ENCODE data around the gene UBN1. TPM values are rescaled to one million over a fixed set of nuclear protein-coding genes. Genes with fewer than 3 reads are reported as not detected.

UBN1 gene
- total RNA-seq, 1 donor from 2014 or later: 36.1 TPM

- Histone ChIP-seq H3K27me3 (ENCODE audit: low read depth) (no peaks in the 10 kb centered on the region), H3K9me3 (no peaks in the 10 kb centered on the region), H3K4me3 (no peak overlapping the region), H3K27ac (no peak overlapping the region), H3K36me3 (peaks cover 91% of the 10 kb centered on the region), H3K4me1 (no peaks in the 10 kb centered on the region)
- DNase-seq (no peak), ATAC-seq (no peak)
- intact Hi-C loops (cut with DNase I): no loop called here
- TF ChIP-seq, protein P1, sequence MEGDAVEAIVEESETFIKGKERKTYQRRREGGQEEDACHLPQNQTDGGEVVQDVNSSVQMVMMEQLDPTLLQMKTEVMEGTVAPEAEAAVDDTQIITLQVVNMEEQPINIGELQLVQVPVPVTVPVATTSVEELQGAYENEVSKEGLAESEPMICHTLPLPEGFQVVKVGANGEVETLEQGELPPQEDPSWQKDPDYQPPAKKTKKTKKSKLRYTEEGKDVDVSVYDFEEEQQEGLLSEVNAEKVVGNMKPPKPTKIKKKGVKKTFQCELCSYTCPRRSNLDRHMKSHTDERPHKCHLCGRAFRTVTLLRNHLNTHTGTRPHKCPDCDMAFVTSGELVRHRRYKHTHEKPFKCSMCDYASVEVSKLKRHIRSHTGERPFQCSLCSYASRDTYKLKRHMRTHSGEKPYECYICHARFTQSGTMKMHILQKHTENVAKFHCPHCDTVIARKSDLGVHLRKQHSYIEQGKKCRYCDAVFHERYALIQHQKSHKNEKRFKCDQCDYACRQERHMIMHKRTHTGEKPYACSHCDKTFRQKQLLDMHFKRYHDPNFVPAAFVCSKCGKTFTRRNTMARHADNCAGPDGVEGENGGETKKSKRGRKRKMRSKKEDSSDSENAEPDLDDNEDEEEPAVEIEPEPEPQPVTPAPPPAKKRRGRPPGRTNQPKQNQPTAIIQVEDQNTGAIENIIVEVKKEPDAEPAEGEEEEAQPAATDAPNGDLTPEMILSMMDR (IDR thresholded peaks at IDR 0.05): no peak
Observed at GRCh38 chr16:4831616-4832015, 15.7 kb upstream of the UBN1 start.

DNA sequence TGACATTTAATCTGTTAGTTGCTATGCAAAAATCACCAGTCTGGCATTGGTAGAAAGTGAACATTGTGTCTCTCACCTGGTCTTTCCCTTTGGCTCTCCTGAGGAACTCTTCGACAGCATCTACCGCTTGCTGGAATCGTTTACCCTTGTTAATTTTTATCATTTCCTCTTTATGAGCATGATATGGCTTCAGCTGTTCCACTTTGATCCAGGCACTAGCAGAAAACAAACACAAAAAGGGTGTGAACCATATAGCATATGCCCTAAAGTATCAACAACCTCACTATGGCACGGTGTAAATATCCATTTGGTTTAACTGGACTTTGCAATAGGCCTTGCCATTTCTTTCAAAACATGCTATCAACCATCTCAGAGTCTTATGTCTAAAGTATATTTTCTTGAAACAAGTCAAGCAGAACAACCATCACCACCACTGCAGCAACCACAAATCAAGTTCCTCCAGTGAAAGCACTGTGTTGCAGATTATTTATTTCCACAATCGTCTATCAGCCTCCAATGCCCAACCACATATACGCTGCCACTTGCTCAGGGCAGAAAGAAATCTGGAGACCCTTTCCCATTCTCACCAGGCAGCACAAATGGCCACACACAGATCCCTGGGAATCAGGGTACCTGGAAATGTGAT lies 14.5 kb upstream of the UBN1 start:
- no peak for DNase-seq
- peaks cover 91% of the 10 kb centered on the region for H3K36me3 ChIP-seq
- H3K4me3 ChIP-seq: no peak overlapping the region
- no peak overlapping the region for H3K27ac ChIP-seq
- H3K27me3 ChIP-seq (ENCODE audit: low read depth): no peaks in the 10 kb centered on the region
- H3K4me1 ChIP-seq: no peaks in the 10 kb centered on the region
- H3K9me3 ChIP-seq: no peaks in the 10 kb centered on the region
- TF ChIP-seq, protein P1 (IDR thresholded peaks at IDR 0.05): no peak
- intact Hi-C loops (cut with DNase I): no loop called here
- ATAC-seq: no peak

DNA sequence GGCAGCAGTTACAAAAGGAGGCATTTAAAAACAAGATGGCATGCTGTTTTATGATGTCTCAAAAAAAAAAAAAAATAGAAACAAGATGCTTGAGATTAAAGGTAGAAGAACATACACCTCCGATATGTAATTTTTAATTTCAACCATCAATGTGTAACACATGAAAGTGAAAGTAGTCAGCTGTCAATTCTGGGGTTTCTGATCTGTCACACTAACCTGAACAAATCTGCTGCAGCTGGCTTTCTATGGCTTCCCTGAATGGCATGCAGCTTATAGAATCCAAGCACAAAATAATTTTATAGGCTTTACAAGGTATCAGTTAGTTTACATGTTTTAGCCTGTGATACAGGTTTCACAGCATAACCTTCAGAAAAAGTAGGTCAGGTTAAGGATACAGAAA lies 13.7 kb upstream of the UBN1 start:
- H3K27ac ChIP-seq: no peak overlapping the region
- no peak for ATAC-seq
- DNase-seq: no peak
- H3K9me3 ChIP-seq: no peaks in the 10 kb centered on the region
- no peak overlapping the region for H3K4me3 ChIP-seq
- no peaks in the 10 kb centered on the region for H3K27me3 ChIP-seq (ENCODE audit: low read depth)
- TF ChIP-seq, protein P1 (IDR thresholded peaks at IDR 0.05): no peak
- H3K4me1 ChIP-seq: no peaks in the 10 kb centered on the region
- intact Hi-C loops (cut with DNase I): no loop called here
- peaks cover 91% of the 10 kb centered on the region for H3K36me3 ChIP-seq

DNA sequence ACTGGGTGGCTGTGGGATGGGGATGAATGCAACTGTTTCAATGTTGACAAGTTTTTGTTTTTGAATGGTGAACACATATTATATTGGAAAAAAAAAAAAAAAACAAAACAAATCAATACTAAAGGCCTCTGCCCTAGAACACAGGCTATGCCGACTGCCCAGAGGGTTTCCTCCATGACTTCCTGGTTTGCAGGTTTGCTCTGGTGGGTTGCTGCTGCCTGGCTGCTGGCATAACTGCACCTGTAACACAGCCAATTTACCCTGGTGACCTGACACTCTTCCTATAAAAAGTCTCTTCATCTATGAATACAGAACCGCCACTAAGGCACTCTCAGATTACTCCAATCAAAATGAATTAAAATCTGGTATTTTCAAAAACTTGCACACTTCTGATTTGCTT lies 10.6 kb upstream of the UBN1 start:
- H3K9me3 ChIP-seq: no peaks in the 10 kb centered on the region
- H3K27me3 ChIP-seq (ENCODE audit: low read depth): no peaks in the 10 kb centered on the region
- intact Hi-C loops (cut with DNase I): no loop called here
- TF ChIP-seq, protein P1 (IDR thresholded peaks at IDR 0.05): no peak
- peaks cover 91% of the 10 kb centered on the region for H3K36me3 ChIP-seq
- H3K4me3 ChIP-seq: no peak overlapping the region
- ATAC-seq: no peak
- no peak overlapping the region for H3K27ac ChIP-seq
- H3K4me1 ChIP-seq: no peaks in the 10 kb centered on the region
- DNase-seq: no peak

- TF ChIP-seq, protein P1 (IDR thresholded peaks at IDR 0.05): no peak
- intact Hi-C loops (cut with DNase I): no loop called here
- Histone ChIP-seq H3K27ac (no peak overlapping the region), H3K36me3 (peaks cover 91% of the 10 kb centered on the region), H3K27me3 (ENCODE audit: low read depth) (no peaks in the 10 kb centered on the region), H3K9me3 (no peaks in the 10 kb centered on the region), H3K4me3 (no peak overlapping the region), H3K4me1 (no peaks in the 10 kb centered on the region)
- ATAC-seq: no peak
- no peak for DNase-seq
Observed at GRCh38 chr16:4837733-4838501, 9.4 kb upstream of the UBN1 start.

Data from lower lobe of right lung (tissue), 2 donors.